MM.1S (cell line): ENCODE data around the gene OR56A1.

Experiments
- EZH2phosphoT487 ChIP-seq: fragments of 300-600 bp; sonication (generic); IDR thresholded peaks from 2 replicates; pipeline ENCODE4 v1.6.1; 2018; ENCODE audit warnings: antibody characterized with exemption, low read length
- TF ChIP-seq, protein P1 (sequence below): fragments of 300-600 bp; sonication (generic); IDR thresholded peaks from 2 replicates; pipeline ENCODE4 v1.5.1; 2016; ENCODE audit warnings: antibody characterized with exemption, low read length, mixed read lengths

DNA sequence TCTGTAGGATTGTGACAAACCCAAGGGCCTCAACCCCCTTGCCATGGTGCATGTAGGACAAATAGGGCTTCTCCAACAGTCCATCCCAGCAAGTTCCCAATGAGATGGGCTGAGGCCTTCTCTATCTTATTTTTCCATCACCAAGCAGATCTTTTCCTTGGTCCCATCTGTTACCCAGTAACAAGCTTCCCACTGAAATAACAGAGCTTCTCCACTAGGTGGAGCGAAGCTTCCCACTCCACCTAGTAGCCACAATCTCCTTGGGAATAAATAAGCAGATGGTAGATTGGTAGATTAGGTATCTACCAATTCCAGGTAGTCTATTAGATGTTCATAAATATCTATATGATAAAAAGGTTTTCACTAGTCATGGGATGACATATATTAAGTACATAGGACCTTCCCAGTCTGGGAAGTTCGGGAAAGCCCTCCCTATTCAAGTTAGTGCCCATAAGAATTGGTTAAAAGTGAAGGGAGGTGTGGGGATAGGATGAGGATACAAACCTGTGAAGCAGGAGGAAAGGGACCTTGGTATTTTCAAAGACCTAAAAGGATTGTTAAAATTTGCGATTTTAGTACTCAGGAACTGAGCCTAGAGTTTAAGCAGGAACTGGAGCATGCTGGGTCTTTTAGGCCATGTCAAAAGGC, 37.8 kb downstream of the OR56A1 start:
- TF ChIP-seq, protein P1, sequence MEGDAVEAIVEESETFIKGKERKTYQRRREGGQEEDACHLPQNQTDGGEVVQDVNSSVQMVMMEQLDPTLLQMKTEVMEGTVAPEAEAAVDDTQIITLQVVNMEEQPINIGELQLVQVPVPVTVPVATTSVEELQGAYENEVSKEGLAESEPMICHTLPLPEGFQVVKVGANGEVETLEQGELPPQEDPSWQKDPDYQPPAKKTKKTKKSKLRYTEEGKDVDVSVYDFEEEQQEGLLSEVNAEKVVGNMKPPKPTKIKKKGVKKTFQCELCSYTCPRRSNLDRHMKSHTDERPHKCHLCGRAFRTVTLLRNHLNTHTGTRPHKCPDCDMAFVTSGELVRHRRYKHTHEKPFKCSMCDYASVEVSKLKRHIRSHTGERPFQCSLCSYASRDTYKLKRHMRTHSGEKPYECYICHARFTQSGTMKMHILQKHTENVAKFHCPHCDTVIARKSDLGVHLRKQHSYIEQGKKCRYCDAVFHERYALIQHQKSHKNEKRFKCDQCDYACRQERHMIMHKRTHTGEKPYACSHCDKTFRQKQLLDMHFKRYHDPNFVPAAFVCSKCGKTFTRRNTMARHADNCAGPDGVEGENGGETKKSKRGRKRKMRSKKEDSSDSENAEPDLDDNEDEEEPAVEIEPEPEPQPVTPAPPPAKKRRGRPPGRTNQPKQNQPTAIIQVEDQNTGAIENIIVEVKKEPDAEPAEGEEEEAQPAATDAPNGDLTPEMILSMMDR: peak; percentile 57
- no peak for TF ChIP-seq EZH2phosphoT487
